Measurements from ENCODE around the gene ZNF665. TPM values are rescaled to one million over a fixed set of nuclear protein-coding genes. Genes with fewer than 3 reads are reported as not detected.
"Not testable (repeated sequence)": the region's sequence is repeated elsewhere in the genome, so short reads cannot be mapped to it uniquely, and the experiment has no call there.

Gene ZNF665
- total RNA-seq, 1 experiment from 2014 or later, result 0.73 TPM

DNA sequence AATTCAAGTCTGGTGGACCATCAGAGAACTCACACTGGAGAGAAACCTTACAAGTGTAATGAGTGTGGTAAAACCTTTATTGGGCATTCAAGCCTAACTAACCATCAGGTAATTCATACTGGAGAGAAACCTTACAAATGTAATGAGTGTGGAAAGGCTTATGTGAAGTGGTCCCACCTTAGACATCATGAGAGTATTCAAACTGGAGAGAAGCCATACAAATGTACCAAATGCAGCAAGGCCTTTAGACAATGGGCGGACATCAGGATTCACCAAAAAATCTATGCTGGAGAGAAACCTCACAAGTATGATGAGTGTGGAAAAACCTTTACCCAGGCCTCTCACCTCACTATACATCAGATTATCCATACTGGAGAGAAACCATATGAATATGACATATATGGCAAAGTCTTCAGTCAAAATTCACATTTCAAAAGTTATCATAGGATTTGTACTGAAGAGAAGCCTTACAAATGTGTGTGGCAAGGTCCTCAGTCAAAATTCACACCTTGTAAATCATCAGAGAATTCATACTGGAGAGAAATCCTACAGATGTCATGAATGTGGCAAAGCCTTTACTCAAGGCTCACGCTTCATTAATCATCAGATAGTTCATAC, 19.7 kb upstream of the ZNF665 start:
- Mint-ChIP-seq H3K9me3 (ENCODE audit: unreplicated experiment) (peaks cover 73% of the 10 kb centered on the region), H3K4me3 (ENCODE audit: unreplicated experiment) (no peak overlapping the region), H3K36me3 (ENCODE audit: insufficient read depth, unreplicated experiment) (peaks cover 11% of the 10 kb centered on the region), H3K27ac (ENCODE audit: unreplicated experiment) (no peak overlapping the region), H3K4me1 (ENCODE audit: low read depth, unreplicated experiment) (no peaks in the 10 kb centered on the region), H3K27me3 (ENCODE audit: insufficient read depth, unreplicated experiment) (no peaks in the 10 kb centered on the region)
- Histone ChIP-seq H3K36me3 (ENCODE audit: control insufficient read depth, insufficient read depth, low read length) (no peaks in the 10 kb centered on the region), H3K4me1 (no peaks in the 10 kb centered on the region), H3K27me3 (replicated peaks; ENCODE audit: control insufficient read depth, insufficient read depth, low read length) (no peaks in the 10 kb centered on the region), H3K9me3 (peaks cover 55% of the 10 kb centered on the region), H3K4me3 (ENCODE audit: low read depth, low read length) (no peak overlapping the region)
- intact Hi-C loops (cut with micrococcal nuclease; ENCODE audit: unreplicated experiment), result no loop called here
- TF ChIP-seq, protein P1, sequence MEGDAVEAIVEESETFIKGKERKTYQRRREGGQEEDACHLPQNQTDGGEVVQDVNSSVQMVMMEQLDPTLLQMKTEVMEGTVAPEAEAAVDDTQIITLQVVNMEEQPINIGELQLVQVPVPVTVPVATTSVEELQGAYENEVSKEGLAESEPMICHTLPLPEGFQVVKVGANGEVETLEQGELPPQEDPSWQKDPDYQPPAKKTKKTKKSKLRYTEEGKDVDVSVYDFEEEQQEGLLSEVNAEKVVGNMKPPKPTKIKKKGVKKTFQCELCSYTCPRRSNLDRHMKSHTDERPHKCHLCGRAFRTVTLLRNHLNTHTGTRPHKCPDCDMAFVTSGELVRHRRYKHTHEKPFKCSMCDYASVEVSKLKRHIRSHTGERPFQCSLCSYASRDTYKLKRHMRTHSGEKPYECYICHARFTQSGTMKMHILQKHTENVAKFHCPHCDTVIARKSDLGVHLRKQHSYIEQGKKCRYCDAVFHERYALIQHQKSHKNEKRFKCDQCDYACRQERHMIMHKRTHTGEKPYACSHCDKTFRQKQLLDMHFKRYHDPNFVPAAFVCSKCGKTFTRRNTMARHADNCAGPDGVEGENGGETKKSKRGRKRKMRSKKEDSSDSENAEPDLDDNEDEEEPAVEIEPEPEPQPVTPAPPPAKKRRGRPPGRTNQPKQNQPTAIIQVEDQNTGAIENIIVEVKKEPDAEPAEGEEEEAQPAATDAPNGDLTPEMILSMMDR (IDR thresholded peaks at IDR 0.05; ENCODE audit: insufficient read depth in 1 of 2, low read depth in 1 of 2, low read length in 1 of 2, severe bottlenecking in 1 of 2, unreplicated experiment in 1 of 2), result no peak
- no TSS peak for BruUV-seq (replicated peaks)
- DNase-seq, result no peak
- CTCF ChIA-PET, result no interaction called here
- POLR2A ChIA-PET, result no interaction called here

DNA sequence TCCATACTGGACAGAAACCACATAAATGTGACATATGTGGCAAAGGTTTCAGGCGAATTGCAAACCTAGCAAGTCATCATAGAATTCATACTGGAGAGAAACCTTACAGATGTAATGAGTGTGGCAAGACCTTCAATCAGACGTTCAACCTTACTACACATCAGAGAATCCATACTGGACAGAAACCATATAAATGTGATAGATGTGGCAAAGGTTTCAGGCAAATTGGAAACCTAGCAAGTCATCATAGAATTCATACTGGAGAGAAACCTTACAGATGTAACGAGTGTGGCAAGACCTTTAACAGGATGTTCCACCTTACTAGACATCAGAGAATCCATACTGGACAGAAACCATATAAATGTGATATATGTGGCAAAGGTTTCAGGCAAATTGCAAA, 18.4 kb upstream of the ZNF665 start:
- DNase-seq; H3K27ac Mint-ChIP-seq (ENCODE audit: unreplicated experiment); H3K4me1 ChIP-seq; H3K27me3 ChIP-seq (replicated peaks; ENCODE audit: control insufficient read depth, insufficient read depth, low read length); CTCF ChIA-PET; H3K36me3 ChIP-seq (ENCODE audit: control insufficient read depth, insufficient read depth, low read length); POLR2A ChIA-PET; BruUV-seq (replicated peaks); H3K4me3 ChIP-seq (ENCODE audit: low read depth, low read length); H3K27me3 Mint-ChIP-seq (ENCODE audit: insufficient read depth, unreplicated experiment); intact Hi-C loops (cut with micrococcal nuclease; ENCODE audit: unreplicated experiment); H3K4me1 Mint-ChIP-seq (ENCODE audit: low read depth, unreplicated experiment); H3K4me3 Mint-ChIP-seq (ENCODE audit: unreplicated experiment): not testable (repeated sequence)
- peaks cover 20% of the 10 kb centered on the region for H3K36me3 Mint-ChIP-seq (ENCODE audit: insufficient read depth, unreplicated experiment)
- H3K9me3 ChIP-seq, result peaks cover 46% of the 10 kb centered on the region
- peaks cover 80% of the 10 kb centered on the region for H3K9me3 Mint-ChIP-seq (ENCODE audit: unreplicated experiment)

DNA sequence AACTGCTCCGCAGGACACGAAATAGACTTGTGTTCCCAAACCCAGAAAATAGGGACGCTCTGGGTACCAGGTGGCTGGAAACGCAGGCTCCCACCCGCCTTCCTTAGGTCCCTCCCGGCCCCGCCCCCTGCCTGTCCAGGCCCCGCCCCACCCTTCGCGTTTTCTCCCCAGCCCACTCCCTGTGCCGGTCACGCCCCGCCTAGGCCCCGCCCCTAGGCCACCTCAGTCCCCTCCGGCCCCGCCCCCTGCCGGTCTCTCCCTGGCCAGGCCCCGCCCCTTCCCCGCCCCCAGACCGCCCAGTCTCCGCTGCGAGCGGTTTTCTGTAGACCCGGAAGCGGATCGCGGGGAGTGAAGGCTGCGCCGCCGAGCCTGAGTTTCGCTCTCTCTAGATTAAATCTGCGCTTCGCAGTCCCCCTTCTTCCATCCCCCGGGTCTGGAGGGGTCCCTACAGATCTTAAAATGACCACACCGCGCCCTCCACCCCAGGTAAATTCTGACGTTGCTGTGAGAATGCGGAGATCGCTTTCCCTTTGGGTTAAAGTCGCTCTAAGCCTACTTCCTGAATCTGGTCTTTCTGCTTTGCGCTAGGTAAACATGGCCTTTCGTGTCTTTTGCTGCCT, 3.7 kb upstream of the ZNF665 start:
- Histone ChIP-seq H3K36me3 (ENCODE audit: control insufficient read depth, insufficient read depth, low read length) (no peaks in the 10 kb centered on the region), H3K4me1 (no peaks in the 10 kb centered on the region), H3K27me3 (replicated peaks; ENCODE audit: control insufficient read depth, insufficient read depth, low read length) (no peaks in the 10 kb centered on the region), H3K4me3 (ENCODE audit: low read depth, low read length) (peak overlapping the region; percentile 73), H3K9me3 (peaks cover 51% of the 10 kb centered on the region)
- no peaks in the 10 kb centered on the region for H3K4me1 Mint-ChIP-seq (ENCODE audit: low read depth, unreplicated experiment)
- TF ChIP-seq, protein P1 (IDR thresholded peaks at IDR 0.05; ENCODE audit: insufficient read depth in 1 of 2, low read depth in 1 of 2, low read length in 1 of 2, severe bottlenecking in 1 of 2, unreplicated experiment in 1 of 2), result no peak
- POLR2A ChIA-PET, result interaction anchor here (0.7 kb wide), 1 partner anchor 143 kb away, joined by 3 read pairs; no protein-coding TSS in a partner anchor
- H3K27me3 Mint-ChIP-seq (ENCODE audit: insufficient read depth, unreplicated experiment), result no peaks in the 10 kb centered on the region
- peak overlapping the region; percentile 87 for H3K4me3 Mint-ChIP-seq (ENCODE audit: unreplicated experiment)
- CTCF ChIA-PET, result no interaction called here
- DNase-seq, result peak; percentile 82 to 92
- peak overlapping the region; percentile 80 for H3K27ac Mint-ChIP-seq (ENCODE audit: unreplicated experiment)
- H3K9me3 Mint-ChIP-seq (ENCODE audit: unreplicated experiment), result peaks cover 32% of the 10 kb centered on the region
- H3K36me3 Mint-ChIP-seq (ENCODE audit: insufficient read depth, unreplicated experiment), result peaks cover 21% of the 10 kb centered on the region
- BruUV-seq (replicated peaks), result no TSS peak
- intact Hi-C loops (cut with micrococcal nuclease; ENCODE audit: unreplicated experiment), result loop anchor here (5.0 to 10.0 kb wide), 3 partner anchors 318 to 825 kb away; no protein-coding TSS in a partner anchor

Data from Caco-2 (cell line).